OCI-LY1 (cell line): ENCODE data around the gene DCDC1.

Experiments used
- CTCF ChIP-seq: fragments of 200-600 bp; sonication (generic), shearing (Covaris generic); IDR thresholded peaks from 2 replicates; pipeline ENCODE4 v1.5.1; 2017; ENCODE audit warnings: mild to moderate bottlenecking, antibody characterized with exemption, low read length, moderate library complexity, mixed read lengths
- EZH2 ChIP-seq: fragments of 200-600 bp; sonication (generic), shearing (Covaris generic); IDR thresholded peaks from 2 replicates; pipeline ENCODE4 v1.8.0; 2017; ENCODE audit warnings: borderline replicate concordance, mixed run types, mild to moderate bottlenecking, antibody characterized with exemption, low read length, moderate library complexity, mixed read lengths

- TF ChIP-seq CTCF (no peak), EZH2 (no peak)
These were observed 267.2 kb downstream of the DCDC1 start for GRCh38 chr11:31102316-31102715.
